ENCODE data around the gene PRICKLE1. TPM values are rescaled to one million over a fixed set of nuclear protein-coding genes. Genes with fewer than 3 reads are reported as not detected.

The PRICKLE1 gene
- polyA plus RNA-seq, 1 donor (not counting 4 experiments of a cell fraction or from before 2014, with no cell fraction given): 3.5 TPM

- Histone ChIP-seq H3K79me2 (ENCODE audit: control insufficient read depth, insufficient read depth, low read length) (no peaks in the 10 kb centered on the region), H3K4me3 (ENCODE audit: control insufficient read depth in 2 of 3, extremely low read depth in 1 of 3, insufficient read depth in 2 of 3, low read depth in 1 of 3, low read length in 3 of 3) (no peak overlapping the region), H3K27me3 (ENCODE audit: control insufficient read depth, extremely low read depth, insufficient read depth, low read length) (no peaks in the 10 kb centered on the region), H3K9me3 (ENCODE audit: control insufficient read depth, low read depth, low read length) (no peaks in the 10 kb centered on the region), H4K20me1 (ENCODE audit: control insufficient read depth, extremely low read depth, insufficient read depth, low read length) (no peaks in the 10 kb centered on the region), H3K27ac (ENCODE audit: control insufficient read depth, insufficient read depth, low read length) (no peak overlapping the region), H3K9ac (ENCODE audit: control insufficient read depth, extremely low read depth, insufficient read depth, low read length) (no peak overlapping the region), H3K4me1 (ENCODE audit: control insufficient read depth, extremely low read depth, insufficient read depth, low read length) (no peaks in the 10 kb centered on the region), H3K9me1 (ENCODE audit: control insufficient read depth, extremely low read depth, insufficient read depth, low read length) (no peaks in the 10 kb centered on the region), H3K4me2 (ENCODE audit: control insufficient read depth, extremely low read depth, insufficient read depth, low read depth, low read length) (no peak overlapping the region), H2AFZ (ENCODE audit: control insufficient read depth, low read length) (no peak overlapping the region), H3K36me3 (ENCODE audit: control insufficient read depth in 2 of 2, extremely low read depth in 1 of 2, insufficient read depth in 2 of 2, low read length in 2 of 2) (no peaks in the 10 kb centered on the region)
- FAIRE-seq (no peak), DNase-seq (ENCODE audit: low read depth, low spot score) (no peak)
- TF ChIP-seq EZH2 (IDR thresholded peaks at IDR 0.05; ENCODE audit: low read length): no peak
- dilution Hi-C loops (cut with MboI; ENCODE audit: extremely low pct_ligation_motif_present, low sequenced_read_pairs): no loop called here
Observed at GRCh38 chr12:42603246-42603990, 13.9 kb upstream of the PRICKLE1 start.

- Histone ChIP-seq H3K4me1 (ENCODE audit: control insufficient read depth, extremely low read depth, insufficient read depth, low read length) (peaks cover 8% of the 10 kb centered on the region), H3K9me1 (ENCODE audit: control insufficient read depth, extremely low read depth, insufficient read depth, low read length) (no peaks in the 10 kb centered on the region), H3K27me3 (ENCODE audit: control insufficient read depth, extremely low read depth, insufficient read depth, low read length) (peaks cover 3% of the 10 kb centered on the region), H3K9ac (ENCODE audit: control insufficient read depth, extremely low read depth, insufficient read depth, low read length) (no peak overlapping the region), H3K27ac (ENCODE audit: control insufficient read depth, insufficient read depth, low read length) (no peak overlapping the region), H3K4me3 (ENCODE audit: control insufficient read depth in 2 of 3, extremely low read depth in 1 of 3, insufficient read depth in 2 of 3, low read depth in 1 of 3, low read length in 3 of 3) (no peak overlapping the region), H3K9me3 (ENCODE audit: control insufficient read depth, low read depth, low read length) (no peaks in the 10 kb centered on the region), H4K20me1 (ENCODE audit: control insufficient read depth, extremely low read depth, insufficient read depth, low read length) (no peaks in the 10 kb centered on the region), H3K4me2 (ENCODE audit: control insufficient read depth, extremely low read depth, insufficient read depth, low read depth, low read length) (no peak overlapping the region), H3K36me3 (ENCODE audit: control insufficient read depth in 2 of 2, extremely low read depth in 1 of 2, insufficient read depth in 2 of 2, low read length in 2 of 2) (no peaks in the 10 kb centered on the region), H2AFZ (ENCODE audit: control insufficient read depth, low read length) (no peak overlapping the region), H3K79me2 (ENCODE audit: control insufficient read depth, insufficient read depth, low read length) (peaks cover 4% of the 10 kb centered on the region)
- dilution Hi-C loops (cut with MboI; ENCODE audit: extremely low pct_ligation_motif_present, low sequenced_read_pairs): no loop called here
- no peak for TF ChIP-seq EZH2 (IDR thresholded peaks at IDR 0.05; ENCODE audit: low read length)
- no peak for TF ChIP-seq CTCF (optimal IDR thresholded peaks at IDR 0.05 in 1 of 3, IDR thresholded peaks at IDR 0.05 in 1 of 3, conservative IDR thresholded peaks at IDR 0.05 in 1 of 3; ENCODE audit: extremely low read depth in 1 of 3, insufficient read depth in 2 of 3, low read length in 3 of 3)
- FAIRE-seq: no peak
- no peak for DNase-seq (ENCODE audit: low read depth, low spot score)
Observed at GRCh38 chr12:42593874-42594273, 4.3 kb upstream of the PRICKLE1 start.
